ENCODE results near the gene GGA3.
"Not testable (repeated sequence)": the region's sequence is repeated elsewhere in the genome, so short reads cannot be mapped to it uniquely, and the experiment has no call there.

Gene GGA3

DNA sequence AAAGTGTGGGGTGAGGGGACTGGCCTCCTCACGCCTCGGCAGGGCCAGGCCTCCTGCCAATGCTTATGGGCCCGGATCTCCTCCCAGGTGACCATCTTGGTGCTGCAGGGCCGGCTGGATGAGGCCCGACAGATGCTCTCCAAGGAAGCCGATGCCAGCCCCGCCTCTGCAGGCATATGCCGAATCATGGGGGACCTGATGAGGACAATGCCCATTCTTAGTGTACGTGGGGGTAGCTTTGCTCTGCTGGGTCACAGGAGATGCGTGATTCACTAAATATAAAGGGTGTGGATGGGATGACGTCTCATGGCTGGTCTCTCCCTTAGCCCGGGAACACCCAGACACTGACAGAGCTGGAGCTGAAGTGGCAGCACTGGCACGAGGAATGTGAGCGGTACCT, 36.4 kb downstream of the GGA3 start:
- no peak for DNase-seq (ENCODE audit: extremely low read depth in 1 of 2, low read depth in 1 of 2)

DNA sequence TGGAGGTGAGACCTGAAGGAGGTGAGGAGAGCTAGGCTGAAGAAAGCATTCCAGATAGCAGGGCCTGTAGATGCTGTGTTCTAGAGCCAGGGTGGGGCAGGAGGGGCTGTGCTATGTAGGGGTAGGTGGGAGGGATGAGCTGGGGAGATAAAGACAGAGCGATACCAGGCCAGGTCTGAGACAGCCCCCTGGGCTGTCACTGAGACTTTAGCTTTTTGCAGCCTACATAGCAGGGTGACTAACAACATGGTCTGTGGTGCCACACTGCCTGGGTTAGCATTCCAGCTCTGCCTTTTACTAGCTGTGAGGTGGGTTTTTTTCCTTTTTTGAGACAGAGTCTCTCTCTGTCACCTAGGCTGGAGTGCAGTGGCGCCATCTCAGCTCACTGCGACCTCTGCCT, 41.6 kb downstream of the GGA3 start:
- no peak for DNase-seq (ENCODE audit: extremely low read depth in 1 of 2, low read depth in 1 of 2)

DNA sequence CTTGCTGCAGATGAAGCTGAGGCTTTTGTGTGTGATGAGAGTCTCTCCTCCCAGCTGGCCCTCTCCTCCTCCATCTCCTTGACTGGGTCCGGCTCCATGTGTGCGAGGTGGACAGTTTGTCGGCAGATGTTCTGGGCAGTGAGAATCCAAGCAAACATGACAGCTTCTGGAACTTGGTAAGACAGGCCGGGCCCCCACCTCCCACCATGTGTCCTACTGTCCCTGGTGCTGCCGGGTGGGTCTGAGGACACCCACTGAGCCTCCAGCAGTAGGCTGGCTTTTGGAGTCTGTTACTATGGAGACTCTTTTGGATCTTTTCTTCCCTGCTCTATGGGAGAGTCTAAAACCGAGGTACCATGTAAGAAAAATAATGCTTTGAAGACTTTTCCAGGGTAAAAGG, 43.3 kb downstream of the GGA3 start:
- no peak for DNase-seq (ENCODE audit: extremely low read depth in 1 of 2, low read depth in 1 of 2)

DNA sequence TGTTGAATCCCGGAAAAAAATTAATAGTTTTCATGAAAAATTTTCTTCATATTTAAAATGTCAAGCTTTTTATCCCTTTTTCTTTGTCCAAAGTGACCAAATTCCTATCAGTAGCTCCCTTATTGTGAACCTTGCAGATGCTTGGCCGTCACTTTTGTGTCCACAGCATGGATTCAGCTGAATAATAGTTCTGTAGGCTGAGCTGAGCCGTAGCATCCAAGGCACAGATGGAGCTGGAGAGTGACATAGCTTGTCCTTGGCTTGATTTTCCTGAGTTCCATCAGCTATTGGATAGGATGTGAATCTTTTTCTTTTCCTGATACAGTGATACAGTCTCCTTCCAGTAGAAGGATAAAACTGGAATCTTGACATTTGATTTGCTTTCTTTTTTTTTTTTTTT, 52.3 kb downstream of the GGA3 start:
- no peak for DNase-seq (ENCODE audit: extremely low read depth in 1 of 2, low read depth in 1 of 2)

DNA sequence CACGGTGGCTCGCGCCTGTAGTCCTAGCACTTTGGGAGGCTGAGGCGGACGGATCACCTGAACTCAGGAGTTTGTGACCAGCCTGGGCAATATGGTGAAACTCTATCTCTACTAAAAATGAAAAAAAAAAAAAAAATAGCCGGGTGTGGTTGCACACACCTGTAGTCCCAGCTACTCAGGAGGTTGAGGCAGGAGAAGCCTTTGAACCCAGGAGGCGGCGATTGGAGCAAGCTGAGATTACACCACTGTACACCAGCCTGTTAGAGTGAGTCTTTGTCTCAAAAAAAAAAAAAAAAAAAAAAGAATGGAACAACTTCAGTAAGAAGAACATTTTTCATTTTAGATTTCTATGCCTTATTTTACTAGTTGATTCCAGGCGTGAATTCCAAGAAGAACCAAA, 53.2 kb downstream of the GGA3 start:
- DNase-seq (ENCODE audit: extremely low read depth in 1 of 2, low read depth in 1 of 2), result no peak

DNA sequence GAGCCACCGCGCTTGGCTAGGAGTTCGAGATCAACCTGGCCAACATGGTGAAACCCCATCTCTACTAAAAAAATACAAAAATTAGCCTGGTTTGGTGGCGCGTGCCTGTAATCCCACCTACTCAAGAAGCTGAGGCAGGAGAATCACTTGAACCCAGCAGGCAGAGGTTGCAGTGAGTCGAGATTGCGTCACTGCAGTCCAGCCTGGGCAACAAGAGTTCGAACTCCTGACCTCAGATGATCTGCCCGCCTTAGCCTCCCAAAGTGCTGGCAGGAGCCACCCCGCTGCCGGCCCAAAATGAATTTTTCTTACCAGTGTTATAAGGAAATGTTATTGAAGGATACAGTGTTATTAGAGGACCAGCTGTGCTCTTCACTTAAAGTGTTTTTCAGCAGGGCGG, 53.6 kb downstream of the GGA3 start:
- no peak for DNase-seq (ENCODE audit: extremely low read depth in 1 of 2, low read depth in 1 of 2)

DNA sequence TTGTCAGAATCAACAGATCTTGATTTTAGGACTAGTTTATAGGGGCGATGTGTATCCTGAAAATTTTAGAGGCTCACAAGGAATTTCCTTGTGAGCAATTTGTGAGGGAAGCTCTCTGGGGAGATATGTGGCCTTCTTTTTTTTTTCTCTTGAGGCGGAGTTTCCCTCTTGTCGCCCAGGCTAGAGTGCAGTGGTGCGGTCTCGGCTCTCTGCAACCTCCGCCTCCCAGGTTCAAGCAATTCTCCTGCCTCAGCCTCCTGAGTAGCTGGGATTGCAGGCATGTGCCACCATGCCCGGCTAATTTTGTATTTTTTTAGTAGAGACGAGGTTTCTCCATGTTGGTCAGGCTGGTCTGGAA, 54.4 kb downstream of the GGA3 start:
- DNase-seq (ENCODE audit: extremely low read depth in 1 of 2, low read depth in 1 of 2), result not testable (repeated sequence)

DNA sequence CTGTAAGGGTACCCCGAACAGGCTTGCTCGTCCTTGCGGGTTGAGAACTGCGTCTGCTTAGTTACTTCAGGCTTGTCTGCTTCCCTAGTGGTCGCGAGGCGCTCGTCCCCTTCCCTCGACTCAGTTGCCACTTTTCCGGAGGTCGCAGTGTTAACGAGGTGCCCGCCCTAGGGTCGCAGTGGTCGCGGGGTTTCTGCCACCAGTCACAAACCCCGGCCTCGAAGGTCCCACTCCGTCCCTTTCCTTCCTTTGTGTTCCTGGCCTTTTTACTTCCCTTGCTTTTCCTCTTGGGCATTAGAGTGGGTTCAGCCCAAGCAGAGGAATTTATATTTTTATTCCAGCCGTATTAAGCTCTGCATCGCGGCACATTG, 55.6 kb downstream of the GGA3 start:
- no peak for DNase-seq (ENCODE audit: extremely low read depth in 1 of 2, low read depth in 1 of 2)

DNA sequence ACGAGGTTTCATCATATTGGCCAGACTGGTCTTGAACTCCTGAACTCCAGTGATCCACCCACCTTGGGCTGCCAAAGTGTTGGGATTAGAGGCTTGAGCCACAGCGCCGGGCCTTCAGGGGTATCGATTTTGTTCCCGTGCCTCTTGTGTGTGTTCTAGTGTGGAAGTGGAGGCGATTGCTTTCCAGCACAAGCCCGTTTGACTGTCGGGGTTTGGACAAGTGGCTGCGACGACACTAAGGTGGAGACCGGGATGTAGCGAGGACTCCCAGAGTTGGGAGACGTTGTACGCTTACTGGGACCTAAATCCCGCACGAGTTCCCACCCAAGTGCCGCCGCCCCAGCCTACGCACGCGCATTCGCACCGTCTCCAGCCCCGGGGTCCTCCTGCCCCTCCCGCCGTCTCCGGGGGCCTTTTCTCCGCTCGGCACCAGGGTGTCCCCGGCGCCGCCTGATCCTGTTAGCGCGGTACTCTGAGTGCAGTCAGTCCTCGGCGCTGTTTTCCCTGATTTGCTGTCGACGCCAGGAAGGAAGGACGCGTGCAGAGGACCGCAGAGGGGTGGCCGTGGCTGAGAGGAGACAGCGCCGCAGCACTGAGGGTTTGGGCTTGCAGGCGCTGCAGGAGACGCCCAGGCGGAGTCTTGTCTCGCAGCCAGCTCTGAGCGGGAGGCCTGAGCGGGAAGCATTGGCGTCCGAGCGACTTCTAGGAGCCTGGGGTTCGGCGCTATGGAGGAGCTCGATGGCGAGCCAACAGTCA, 56.2 kb downstream of the GGA3 start, which contains the start of gene NUP85:
NUP85 (plus strand) TSS at position 643 of the 756 bp plus-strand sequence; CDS start at position 726, 83 bp downstream.
- DNase-seq (ENCODE audit: extremely low read depth in 1 of 2, low read depth in 1 of 2), result peak; percentile 86 to 89

DNA sequence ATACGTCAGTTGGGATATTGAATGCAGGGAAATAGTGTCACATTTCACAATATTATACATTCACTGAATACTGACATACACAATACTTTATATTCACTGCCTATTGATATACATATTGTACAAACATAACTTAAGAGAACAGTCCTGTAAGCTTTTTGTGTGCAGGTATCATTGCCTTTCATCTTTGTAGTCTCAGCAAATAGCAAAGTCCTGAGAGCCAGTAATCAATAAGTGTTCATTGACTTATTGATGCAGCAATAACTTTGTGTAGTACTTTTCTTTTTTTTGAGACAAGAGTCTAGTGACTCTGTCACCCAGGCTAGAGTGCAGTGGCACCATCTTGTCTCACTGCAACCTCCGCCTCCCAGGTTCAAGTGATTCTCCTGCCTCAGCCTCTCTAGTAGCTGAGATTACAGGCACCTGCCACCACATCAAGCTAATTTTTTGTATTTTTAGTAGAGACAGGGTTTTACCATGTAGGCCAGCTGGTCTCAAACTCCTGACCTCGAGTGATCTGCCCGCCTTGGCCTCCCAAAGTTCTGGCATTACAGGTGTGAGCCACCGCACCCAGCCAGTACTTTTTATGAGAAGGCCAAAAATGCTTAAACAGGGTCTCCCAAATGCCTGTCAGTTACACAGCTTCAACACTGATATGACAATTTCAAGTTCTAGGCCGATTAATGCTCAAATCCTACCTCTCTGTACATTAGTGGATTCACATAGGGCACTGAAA, 61.4 kb downstream of the GGA3 start:
- DNase-seq (ENCODE audit: extremely low read depth in 1 of 2, low read depth in 1 of 2), result no peak

DNA sequence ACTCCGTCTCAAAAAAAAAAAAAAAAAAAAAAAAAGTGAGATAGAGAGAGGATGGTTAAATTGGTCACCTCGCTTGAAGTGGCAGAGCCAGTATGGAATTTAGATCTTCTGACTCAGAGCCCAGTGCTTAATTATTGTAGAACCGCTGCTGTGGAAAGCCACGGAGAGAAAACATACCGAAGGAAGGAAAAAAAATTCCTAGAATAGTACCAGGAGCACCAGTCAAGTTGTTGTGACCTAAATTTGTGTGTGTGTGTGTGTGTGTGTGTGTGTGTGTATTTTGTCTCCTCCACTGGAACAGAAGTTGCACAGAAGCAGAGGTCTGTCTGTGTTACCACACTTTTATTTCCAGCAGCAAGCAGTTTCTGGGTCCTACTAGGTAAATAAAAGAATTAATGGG, 66.5 kb downstream of the GGA3 start:
- no peak for DNase-seq (ENCODE audit: extremely low read depth in 1 of 2, low read depth in 1 of 2)

DNA sequence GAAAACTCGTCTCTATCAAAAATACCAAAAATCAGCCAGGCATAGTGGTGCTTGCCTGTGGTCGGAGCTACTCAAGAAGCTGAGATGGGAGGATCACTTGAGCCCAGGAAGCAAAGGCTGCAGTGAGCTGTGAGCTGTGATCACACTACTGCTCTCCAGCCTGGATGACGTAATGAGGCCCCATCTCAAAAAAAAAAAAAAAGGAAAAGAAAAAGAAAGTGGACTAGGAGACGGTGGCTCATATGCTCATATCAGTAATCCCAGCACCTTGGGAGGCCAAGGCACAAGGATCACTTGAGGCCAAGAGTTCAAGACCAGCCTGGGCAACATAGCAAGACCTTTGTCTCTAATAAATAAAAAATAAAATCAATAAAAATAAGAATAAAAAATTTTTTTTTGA, 69.8 kb downstream of the GGA3 start:
- DNase-seq (ENCODE audit: extremely low read depth in 1 of 2, low read depth in 1 of 2), result no peak

DNA sequence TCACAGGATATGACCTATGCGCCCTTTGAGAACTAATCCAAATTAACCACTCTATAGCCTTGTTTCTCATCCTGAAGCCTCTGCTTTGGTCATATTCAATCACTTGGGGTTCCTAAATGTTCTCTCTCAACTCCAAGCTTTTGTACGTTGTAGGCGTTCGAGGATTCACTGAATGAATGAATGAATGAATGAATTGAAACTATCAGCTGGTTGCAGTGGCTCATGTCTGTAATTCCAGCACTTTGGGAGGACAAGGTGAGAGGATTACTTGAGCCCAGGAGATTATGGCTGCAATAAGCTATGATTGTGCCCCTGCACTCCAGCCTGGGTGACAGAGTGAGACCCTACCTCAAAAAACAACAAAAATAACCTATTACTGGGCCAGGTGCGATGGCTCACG, 72.8 kb downstream of the GGA3 start:
- no peak for DNase-seq (ENCODE audit: extremely low read depth in 1 of 2, low read depth in 1 of 2)
